Progenitor cell of endocrine pancreas (in vitro differentiated cells): ENCODE measurements around the gene HIBCH. TPM values are rescaled to one million over a fixed set of nuclear protein-coding genes. Genes with fewer than 3 reads are reported as not detected.

ENCODE experiments used
- DNase-seq: peaks from one replicate; pipeline ENCODE4 v3.0.0; 2021; ENCODE audit warnings: low spot score; ENCODE audit not compliant: unreplicated experiment
- H3K27ac Mint-ChIP-seq: 2 replicates; pipeline ENCODE4 v1.8.0; 2021; ENCODE audit warnings: mild to moderate bottlenecking, moderate library complexity, mixed read lengths
- H3K27me3 Mint-ChIP-seq: 2 replicates; pipeline ENCODE4 v1.8.0; 2021; ENCODE audit warnings: mixed read lengths
- H3K36me3 Mint-ChIP-seq: 2 replicates; pipeline ENCODE4 v1.8.0; 2022; ENCODE audit warnings: mixed read lengths; ENCODE audit not compliant: insufficient read depth
- H3K4me1 Mint-ChIP-seq: 2 replicates; pipeline ENCODE4 v1.8.0; 2021; ENCODE audit warnings: low read depth, mixed read lengths
- H3K4me3 Mint-ChIP-seq: 2 replicates; pipeline ENCODE4 v1.8.0; 2021; ENCODE audit warnings: low read depth, mild to moderate bottlenecking, moderate library complexity, mixed read lengths
- H3K9me3 Mint-ChIP-seq: 2 replicates; pipeline ENCODE4 v1.8.0; 2021; ENCODE audit warnings: low read depth, mixed read lengths
- long read RNA-seq: library from polyadenylated mRNA; unstranded; transcript quantifications from one replicate; pipeline ENCODE4 v2.0.0, GENCODE V29; 2020
- total RNA-seq: library from RNA; stranded (reverse); gene quantifications from 2 replicates; pipeline ENCODE4 v1.2.1, GENCODE V29; 2021
- TF ChIP-seq, protein P1 (sequence below): fragments of 200-600 bp; sonication (generic); IDR thresholded peaks from one replicate; pipeline ENCODE4 v1.5.0; 2021; ENCODE audit warnings: antibody characterized with exemption, mild to moderate bottlenecking; ENCODE audit not compliant: unreplicated experiment

The HIBCH gene, protein sequence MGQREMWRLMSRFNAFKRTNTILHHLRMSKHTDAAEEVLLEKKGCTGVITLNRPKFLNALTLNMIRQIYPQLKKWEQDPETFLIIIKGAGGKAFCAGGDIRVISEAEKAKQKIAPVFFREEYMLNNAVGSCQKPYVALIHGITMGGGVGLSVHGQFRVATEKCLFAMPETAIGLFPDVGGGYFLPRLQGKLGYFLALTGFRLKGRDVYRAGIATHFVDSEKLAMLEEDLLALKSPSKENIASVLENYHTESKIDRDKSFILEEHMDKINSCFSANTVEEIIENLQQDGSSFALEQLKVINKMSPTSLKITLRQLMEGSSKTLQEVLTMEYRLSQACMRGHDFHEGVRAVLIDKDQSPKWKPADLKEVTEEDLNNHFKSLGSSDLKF
- total RNA-seq = 49.5 and 54.8 TPM in 2 replicates
- long read RNA-seq, transcript HIBCH-201 (14 exons, 1,939 nt) = major isoform, 218 of 321 reads
- long read RNA-seq, transcript HIBCH-202 (13 exons, 2,463 nt) = minor isoform, 28 of 321 reads
- long read RNA-seq, partial matches to known transcripts = 21 of 321 reads
- long read RNA-seq, other reads (novel, unspliced or antisense) = 54 of 321 reads

- Mint-ChIP-seq H3K4me1 (peaks cover 17% of the 10 kb centered on the region), H3K4me3 (peak within 1 kb of the TSS; percentile 97), H3K36me3 (peaks cover 1% of the 10 kb centered on the region), H3K9me3 (no peaks in the 10 kb centered on the region), H3K27ac (peak within 1 kb of the TSS; percentile 96), H3K27me3 (no peaks in the 10 kb centered on the region)
- TF ChIP-seq, protein P1, sequence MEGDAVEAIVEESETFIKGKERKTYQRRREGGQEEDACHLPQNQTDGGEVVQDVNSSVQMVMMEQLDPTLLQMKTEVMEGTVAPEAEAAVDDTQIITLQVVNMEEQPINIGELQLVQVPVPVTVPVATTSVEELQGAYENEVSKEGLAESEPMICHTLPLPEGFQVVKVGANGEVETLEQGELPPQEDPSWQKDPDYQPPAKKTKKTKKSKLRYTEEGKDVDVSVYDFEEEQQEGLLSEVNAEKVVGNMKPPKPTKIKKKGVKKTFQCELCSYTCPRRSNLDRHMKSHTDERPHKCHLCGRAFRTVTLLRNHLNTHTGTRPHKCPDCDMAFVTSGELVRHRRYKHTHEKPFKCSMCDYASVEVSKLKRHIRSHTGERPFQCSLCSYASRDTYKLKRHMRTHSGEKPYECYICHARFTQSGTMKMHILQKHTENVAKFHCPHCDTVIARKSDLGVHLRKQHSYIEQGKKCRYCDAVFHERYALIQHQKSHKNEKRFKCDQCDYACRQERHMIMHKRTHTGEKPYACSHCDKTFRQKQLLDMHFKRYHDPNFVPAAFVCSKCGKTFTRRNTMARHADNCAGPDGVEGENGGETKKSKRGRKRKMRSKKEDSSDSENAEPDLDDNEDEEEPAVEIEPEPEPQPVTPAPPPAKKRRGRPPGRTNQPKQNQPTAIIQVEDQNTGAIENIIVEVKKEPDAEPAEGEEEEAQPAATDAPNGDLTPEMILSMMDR = peak; percentile 85
- DNase-seq = peak; percentile 95
These were observed at the start of gene HIBCH for GRCh38 chr2:190319555-190320498. HIBCH (minus strand) TSS chr2:190319826; CDS start chr2:190319750, 76 bp downstream.

GRCh38 chr2:190367091-190367490, 47.5 kb upstream of the HIBCH start:
- no peak overlapping the region for H3K27ac Mint-ChIP-seq
- no peak overlapping the region for H3K4me3 Mint-ChIP-seq
- TF ChIP-seq, protein P1 = no peak
- H3K36me3 Mint-ChIP-seq = peaks cover 3% of the 10 kb centered on the region
- DNase-seq = no peak
- no peaks in the 10 kb centered on the region for H3K9me3 Mint-ChIP-seq
- H3K4me1 Mint-ChIP-seq = no peaks in the 10 kb centered on the region
- H3K27me3 Mint-ChIP-seq = no peaks in the 10 kb centered on the region

DNA sequence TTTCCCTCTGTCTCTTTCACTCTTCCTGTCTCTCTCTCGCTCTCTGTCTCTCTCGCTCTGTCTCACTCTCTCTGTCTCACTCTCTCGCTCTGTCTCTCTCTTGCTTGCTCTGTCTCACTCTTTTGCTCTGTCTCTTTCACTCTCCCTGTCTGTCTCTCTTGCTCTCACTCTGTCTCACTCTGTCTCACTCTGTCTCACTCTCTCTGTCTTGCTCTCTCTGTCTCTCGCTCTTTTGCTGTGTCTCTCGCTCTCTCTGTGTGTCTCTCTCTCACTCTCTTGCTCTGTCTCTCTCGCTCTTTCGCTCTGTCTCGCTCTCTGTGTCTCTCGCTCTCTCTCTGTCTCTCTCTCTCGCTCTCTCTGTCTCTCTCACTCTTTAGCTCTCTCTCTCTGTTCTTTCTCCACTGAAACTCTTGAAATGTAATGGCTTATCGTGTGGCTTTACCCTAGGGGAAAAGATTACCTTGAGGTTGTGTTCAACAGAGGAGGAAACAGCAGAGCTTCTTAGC, 46.7 kb upstream of the HIBCH start:
- no peak for DNase-seq
- H3K4me1 Mint-ChIP-seq = no peaks in the 10 kb centered on the region
- no peaks in the 10 kb centered on the region for H3K9me3 Mint-ChIP-seq
- no peaks in the 10 kb centered on the region for H3K27me3 Mint-ChIP-seq
- H3K27ac Mint-ChIP-seq = no peak overlapping the region
- H3K36me3 Mint-ChIP-seq = peaks cover 3% of the 10 kb centered on the region
- TF ChIP-seq, protein P1 = no peak
- no peak overlapping the region for H3K4me3 Mint-ChIP-seq

- TF ChIP-seq, protein P1 = no peak
- Mint-ChIP-seq H3K36me3 (peaks cover 3% of the 10 kb centered on the region), H3K4me1 (no peaks in the 10 kb centered on the region), H3K27ac (no peak overlapping the region), H3K27me3 (no peaks in the 10 kb centered on the region), H3K9me3 (no peaks in the 10 kb centered on the region), H3K4me3 (no peak overlapping the region)
- no peak for DNase-seq
These were observed 46.0 kb upstream of the HIBCH start for GRCh38 chr2:190365499-190366204.
